HCT116 (cell line): Measurements from ENCODE around the gene TAF6L.

Source experiments
- EGR1 ChIP-seq: IDR thresholded peaks from 2 replicates; pipeline ENCODE4 v1.6.1; 2012; ENCODE audit warnings: low read depth
- EZH2 ChIP-seq: fragments of 200-600 bp; sonication (generic); IDR thresholded peaks from 2 replicates; pipeline ENCODE4 v1.6.1; 2017; ENCODE audit warnings: antibody characterized with exemption, mixed run types
- EZH2phosphoT487 ChIP-seq: fragments of 200-600 bp; IDR thresholded peaks from 2 replicates; pipeline ENCODE4 v1.6.1; 2018; ENCODE audit warnings: antibody characterized with exemption, borderline replicate concordance
- POLR2A ChIP-seq: IDR thresholded peaks from 2 replicates; pipeline ENCODE4 v1.7.0; 2011; ENCODE audit warnings: borderline replicate concordance; ENCODE audit not compliant: insufficient read depth, insufficient read length; ENCODE audit errors: extremely low read depth
- POLR2AphosphoS5 ChIP-seq: IDR thresholded peaks from 2 replicates; pipeline ENCODE4 v1.6.1; 2011; ENCODE audit warnings: mild to moderate bottlenecking, low read depth, low read length, moderate library complexity
- RAD21 ChIP-seq: IDR thresholded peaks from 2 replicates; pipeline ENCODE4 v1.6.1; 2012; ENCODE audit warnings: low read depth, mild to moderate bottlenecking
- ZFX ChIP-seq: fragments of 450-650 bp; IDR thresholded peaks from 2 replicates; pipeline ENCODE4 v1.6.1; 2017
- TF ChIP-seq, protein P1 (sequence below), 3 experiments: fragments of 200-600 bp in 1 of 3; sonication (generic) in 1 of 3; IDR thresholded peaks in 2 of 3; conservative IDR thresholded peaks in 1 of 3; 2 replicates each; pipeline ENCODE4 v1.5.1; 2012 to 2017; ENCODE audit warnings: low read depth in 2 of 3, low read length in 2 of 3, antibody characterized with exemption in 1 of 3, borderline replicate concordance in 1 of 3, control low read depth in 1 of 3, mild to moderate bottlenecking in 1 of 3, mixed read lengths in 1 of 3, mixed run types in 1 of 3, moderate library complexity in 1 of 3; ENCODE audit not compliant: insufficient read depth in 1 of 3
- TF ChIP-seq, protein P2 (sequence below): IDR thresholded peaks from 2 replicates; pipeline ENCODE4 v1.6.1; 2012; ENCODE audit warnings: low read depth
- TF ChIP-seq, protein P3 (sequence below): IDR thresholded peaks from 2 replicates; pipeline ENCODE4 v1.6.1; 2012

DNA sequence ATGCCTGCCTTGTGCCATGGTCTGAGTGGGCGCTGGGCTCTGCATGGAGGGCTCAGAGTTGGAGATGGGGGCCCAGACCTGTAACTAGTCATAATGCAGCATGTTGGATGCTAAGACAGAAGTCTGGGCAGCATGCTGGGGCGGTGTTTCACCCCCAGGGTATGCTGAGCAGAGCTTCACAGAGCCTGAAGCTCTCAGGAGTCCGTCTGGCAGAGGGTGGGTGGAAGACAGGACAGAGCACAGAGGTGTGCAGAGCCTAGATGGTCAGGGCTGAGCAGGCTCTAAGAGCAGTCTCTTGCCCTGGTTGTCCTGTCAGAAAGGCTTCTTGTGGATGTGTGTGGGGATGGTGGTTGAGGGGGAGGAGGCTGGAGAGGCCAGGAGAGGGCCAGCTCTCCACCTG is 7.2 kb downstream of the TAF6L start:
- TF ChIP-seq, protein P1, sequence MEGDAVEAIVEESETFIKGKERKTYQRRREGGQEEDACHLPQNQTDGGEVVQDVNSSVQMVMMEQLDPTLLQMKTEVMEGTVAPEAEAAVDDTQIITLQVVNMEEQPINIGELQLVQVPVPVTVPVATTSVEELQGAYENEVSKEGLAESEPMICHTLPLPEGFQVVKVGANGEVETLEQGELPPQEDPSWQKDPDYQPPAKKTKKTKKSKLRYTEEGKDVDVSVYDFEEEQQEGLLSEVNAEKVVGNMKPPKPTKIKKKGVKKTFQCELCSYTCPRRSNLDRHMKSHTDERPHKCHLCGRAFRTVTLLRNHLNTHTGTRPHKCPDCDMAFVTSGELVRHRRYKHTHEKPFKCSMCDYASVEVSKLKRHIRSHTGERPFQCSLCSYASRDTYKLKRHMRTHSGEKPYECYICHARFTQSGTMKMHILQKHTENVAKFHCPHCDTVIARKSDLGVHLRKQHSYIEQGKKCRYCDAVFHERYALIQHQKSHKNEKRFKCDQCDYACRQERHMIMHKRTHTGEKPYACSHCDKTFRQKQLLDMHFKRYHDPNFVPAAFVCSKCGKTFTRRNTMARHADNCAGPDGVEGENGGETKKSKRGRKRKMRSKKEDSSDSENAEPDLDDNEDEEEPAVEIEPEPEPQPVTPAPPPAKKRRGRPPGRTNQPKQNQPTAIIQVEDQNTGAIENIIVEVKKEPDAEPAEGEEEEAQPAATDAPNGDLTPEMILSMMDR (IDR thresholded peaks at IDR 0.05 in 2 of 3, conservative IDR thresholded peaks at IDR 0.05 in 1 of 3; ENCODE audit: borderline replicate concordance in 1 of 3, insufficient read depth in 1 of 3, low read depth in 2 of 3, low read length in 2 of 3): no peak
- TF ChIP-seq, protein P2, sequence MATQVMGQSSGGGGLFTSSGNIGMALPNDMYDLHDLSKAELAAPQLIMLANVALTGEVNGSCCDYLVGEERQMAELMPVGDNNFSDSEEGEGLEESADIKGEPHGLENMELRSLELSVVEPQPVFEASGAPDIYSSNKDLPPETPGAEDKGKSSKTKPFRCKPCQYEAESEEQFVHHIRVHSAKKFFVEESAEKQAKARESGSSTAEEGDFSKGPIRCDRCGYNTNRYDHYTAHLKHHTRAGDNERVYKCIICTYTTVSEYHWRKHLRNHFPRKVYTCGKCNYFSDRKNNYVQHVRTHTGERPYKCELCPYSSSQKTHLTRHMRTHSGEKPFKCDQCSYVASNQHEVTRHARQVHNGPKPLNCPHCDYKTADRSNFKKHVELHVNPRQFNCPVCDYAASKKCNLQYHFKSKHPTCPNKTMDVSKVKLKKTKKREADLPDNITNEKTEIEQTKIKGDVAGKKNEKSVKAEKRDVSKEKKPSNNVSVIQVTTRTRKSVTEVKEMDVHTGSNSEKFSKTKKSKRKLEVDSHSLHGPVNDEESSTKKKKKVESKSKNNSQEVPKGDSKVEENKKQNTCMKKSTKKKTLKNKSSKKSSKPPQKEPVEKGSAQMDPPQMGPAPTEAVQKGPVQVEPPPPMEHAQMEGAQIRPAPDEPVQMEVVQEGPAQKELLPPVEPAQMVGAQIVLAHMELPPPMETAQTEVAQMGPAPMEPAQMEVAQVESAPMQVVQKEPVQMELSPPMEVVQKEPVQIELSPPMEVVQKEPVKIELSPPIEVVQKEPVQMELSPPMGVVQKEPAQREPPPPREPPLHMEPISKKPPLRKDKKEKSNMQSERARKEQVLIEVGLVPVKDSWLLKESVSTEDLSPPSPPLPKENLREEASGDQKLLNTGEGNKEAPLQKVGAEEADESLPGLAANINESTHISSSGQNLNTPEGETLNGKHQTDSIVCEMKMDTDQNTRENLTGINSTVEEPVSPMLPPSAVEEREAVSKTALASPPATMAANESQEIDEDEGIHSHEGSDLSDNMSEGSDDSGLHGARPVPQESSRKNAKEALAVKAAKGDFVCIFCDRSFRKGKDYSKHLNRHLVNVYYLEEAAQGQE: no peak
- TF ChIP-seq POLR2A (no peak), EZH2phosphoT487 (no peak), RAD21 (no peak), POLR2AphosphoS5 (no peak), EGR1 (no peak), EZH2 (no peak), ZFX (no peak)
- TF ChIP-seq, protein P3, sequence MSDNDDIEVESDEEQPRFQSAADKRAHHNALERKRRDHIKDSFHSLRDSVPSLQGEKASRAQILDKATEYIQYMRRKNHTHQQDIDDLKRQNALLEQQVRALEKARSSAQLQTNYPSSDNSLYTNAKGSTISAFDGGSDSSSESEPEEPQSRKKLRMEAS: no peak
